ENCODE data around the gene CCDC83. TPM values are rescaled to one million over a fixed set of nuclear protein-coding genes. Genes with fewer than 3 reads are reported as not detected.
"Not testable (repeated sequence)": the region's sequence is repeated elsewhere in the genome, so short reads cannot be mapped to it uniquely, and the experiment has no call there.

The CCDC83 gene
- total RNA-seq, 1 experiment from 2014 or later: not detected

DNA sequence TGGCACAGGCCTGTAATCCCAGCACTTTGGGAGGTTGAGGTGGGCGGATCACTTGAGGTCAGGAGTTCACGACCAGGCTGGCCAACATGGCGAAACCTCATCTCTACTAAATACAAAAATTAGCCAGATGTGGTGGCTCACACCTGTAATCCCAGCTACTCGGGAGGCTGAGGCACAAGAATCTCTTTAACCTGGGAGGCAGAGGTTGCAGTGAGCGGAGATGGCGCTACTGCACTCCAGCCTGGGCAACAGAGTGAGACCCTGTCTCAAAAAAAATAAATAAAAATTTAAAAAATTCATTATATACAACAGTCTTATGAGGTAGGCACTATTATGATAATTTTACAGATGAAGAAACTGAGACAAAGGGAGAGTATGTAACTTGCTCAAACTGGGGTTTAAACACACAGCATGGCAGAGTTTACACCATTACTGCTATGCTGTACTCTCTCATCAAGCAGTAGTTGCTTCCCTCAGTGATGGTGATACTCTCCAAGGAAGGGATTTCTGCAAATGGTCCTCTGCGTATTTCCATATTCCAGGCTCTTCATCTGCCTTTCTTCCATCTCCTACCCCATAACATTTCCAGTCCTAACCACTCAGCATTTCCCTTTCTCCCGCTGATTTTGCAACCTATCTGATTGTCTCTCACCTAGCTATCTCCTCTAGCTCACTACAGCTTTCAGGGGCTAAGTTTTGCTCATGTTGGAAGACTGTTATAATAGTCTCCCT, 95.3 kb downstream of the CCDC83 start:
- Histone ChIP-seq H3K36me3 (peaks cover 11% of the 10 kb centered on the region), H3K4me3 (no peak overlapping the region), H3K9me3 (replicated peaks) (peaks cover 3% of the 10 kb centered on the region; the same call in 1 of the 2 replicates), H3K4me1 (no peaks in the 10 kb centered on the region), H3K27me3 (no peaks in the 10 kb centered on the region), H3K27ac (no peak overlapping the region)
- DNase-seq: no peak

DNA sequence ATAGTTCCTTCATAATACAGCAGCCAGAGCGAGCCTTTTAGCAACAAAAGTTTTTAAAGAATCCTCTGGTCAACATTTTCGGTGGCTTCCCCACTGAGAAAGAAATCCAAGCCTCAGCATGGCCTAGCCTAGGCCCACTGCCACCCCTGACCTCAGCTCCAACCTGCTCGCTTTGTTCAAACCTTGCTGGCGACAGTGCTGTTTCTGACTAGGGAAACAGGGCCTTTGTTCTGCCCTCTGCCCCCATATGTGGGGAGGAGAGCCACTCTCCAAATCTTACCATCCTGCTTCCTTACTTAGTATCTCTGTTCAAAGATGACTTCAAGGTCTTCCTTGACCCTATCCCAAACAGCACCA, 95.8 kb downstream of the CCDC83 start:
- Histone ChIP-seq H3K36me3 (peaks cover 14% of the 10 kb centered on the region), H3K9me3 (replicated peaks) (peaks cover 3% of the 10 kb centered on the region; the same call in 1 of the 2 replicates), H3K4me1 (no peaks in the 10 kb centered on the region), H3K27me3 (no peaks in the 10 kb centered on the region), H3K27ac (no peak overlapping the region), H3K4me3 (no peak overlapping the region)
- DNase-seq: no peak

DNA sequence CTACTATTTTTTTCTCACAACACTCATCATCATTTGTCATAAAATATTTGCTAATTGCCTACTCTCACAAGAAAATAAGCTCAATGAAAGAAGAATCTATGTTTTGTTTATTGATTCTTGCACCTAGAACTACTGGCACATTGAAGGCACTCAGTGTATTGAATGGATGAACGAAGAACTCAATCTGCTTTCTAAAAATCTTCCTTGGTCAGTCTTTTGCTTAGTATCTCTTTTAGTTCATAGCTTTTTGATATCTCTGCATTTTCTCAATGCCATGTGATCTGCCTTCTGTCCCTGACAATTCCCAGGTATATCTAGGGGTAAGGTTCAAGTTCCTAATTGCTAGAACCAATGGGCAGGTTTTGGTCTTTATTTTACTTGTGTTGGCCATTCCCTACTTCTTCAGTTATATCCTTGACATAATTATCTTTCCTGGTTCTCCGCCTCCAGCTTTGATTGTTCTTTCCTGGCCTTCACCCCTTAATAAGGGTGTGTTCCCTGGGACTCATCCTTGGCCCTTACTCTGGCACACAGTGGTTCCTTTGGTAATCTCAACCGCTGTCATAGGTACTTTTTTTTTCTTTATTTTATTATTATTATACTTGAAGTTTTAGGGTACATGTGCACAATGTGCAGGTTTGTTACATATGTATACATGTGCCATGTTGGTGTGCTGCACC, 96.4 kb downstream of the CCDC83 start:
- H3K27me3 ChIP-seq: no peaks in the 10 kb centered on the region
- no peaks in the 10 kb centered on the region for H3K4me1 ChIP-seq
- H3K27ac ChIP-seq: no peak overlapping the region
- H3K9me3 ChIP-seq (replicated peaks): peaks cover 3% of the 10 kb centered on the region; the same call in 1 of the 2 replicates
- H3K36me3 ChIP-seq: peaks cover 18% of the 10 kb centered on the region
- no peak overlapping the region for H3K4me3 ChIP-seq
- DNase-seq: no peak

DNA sequence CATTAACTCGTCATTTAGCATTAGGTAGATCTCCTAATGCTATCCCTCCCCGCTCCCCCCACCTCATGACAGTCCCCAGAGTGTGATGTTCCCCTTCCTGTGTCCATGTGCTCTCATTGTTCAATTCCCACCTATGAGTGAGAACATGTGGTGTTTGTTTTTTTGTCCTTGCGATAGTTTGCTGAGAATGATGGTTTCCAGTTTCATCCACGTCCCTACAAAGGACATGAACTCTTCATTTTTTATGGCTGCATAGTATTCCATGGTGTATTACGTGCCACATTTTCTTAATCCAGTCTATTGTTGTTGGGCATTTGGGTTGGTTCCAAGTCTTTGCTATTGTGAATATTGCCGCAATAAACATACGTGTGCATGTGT, 96.9 kb downstream of the CCDC83 start:
- peaks cover 24% of the 10 kb centered on the region for H3K36me3 ChIP-seq
- H3K27ac ChIP-seq; H3K9me3 ChIP-seq (replicated peaks); H3K4me3 ChIP-seq; H3K27me3 ChIP-seq; H3K4me1 ChIP-seq; DNase-seq: not testable (repeated sequence)

DNA sequence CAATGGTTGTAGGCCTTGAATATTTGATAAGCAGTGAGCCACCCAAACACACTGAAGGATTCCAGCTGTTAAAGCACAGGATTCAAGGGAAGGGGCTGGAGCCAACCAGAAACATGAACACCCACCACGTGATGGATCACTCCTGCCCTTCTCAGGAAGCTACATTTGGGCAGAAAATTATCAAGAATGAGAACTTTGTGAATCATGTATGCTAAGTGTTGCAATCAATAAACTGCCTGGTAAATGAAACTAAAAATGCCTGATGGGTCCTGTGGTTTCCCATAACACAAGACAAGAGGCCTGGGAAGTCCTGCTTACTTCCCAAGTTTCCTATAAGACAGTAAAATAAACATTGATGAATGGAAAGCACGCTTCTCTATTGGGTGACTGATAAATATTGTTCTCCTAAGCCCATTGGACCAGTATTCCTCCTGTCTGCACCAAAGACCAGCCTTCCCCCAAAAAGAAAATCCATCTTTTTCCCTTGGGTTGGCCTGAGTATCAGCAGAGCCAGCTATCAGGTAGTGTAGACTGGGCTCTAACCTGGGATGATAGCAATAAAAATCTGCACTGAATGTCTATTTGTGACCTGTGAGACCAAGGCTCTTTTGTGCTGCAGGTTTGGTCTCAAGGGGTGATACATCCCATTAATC, 98.4 kb downstream of the CCDC83 start:
- Histone ChIP-seq H3K9me3 (replicated peaks) (peaks cover 3% of the 10 kb centered on the region; the same call in 1 of the 2 replicates), H3K27ac (no peak overlapping the region), H3K4me1 (no peaks in the 10 kb centered on the region), H3K36me3 (peaks cover 38% of the 10 kb centered on the region), H3K27me3 (no peaks in the 10 kb centered on the region), H3K4me3 (no peak overlapping the region)
- DNase-seq: no peak

DNA sequence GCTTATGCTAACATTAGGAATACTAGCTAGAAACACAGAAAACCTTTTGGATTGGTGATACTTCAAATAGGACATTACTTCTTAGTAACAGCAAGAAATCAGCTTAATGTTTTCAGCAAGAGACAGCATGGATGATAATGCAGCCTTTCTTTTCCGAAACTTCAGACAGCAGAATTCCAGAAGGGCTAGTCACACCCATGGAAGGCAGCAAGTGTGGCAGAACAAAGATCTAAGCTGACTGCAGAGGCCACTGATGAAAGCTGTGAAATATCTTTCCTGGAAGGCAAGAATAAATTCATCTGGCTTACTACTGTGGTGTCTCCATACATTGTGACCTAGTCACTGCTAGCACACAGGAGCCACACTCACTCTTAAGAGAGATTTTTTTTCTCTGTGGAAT, 100.3 kb downstream of the CCDC83 start:
- no peak overlapping the region for H3K27ac ChIP-seq
- no peaks in the 10 kb centered on the region for H3K4me1 ChIP-seq
- H3K36me3 ChIP-seq: peaks cover 52% of the 10 kb centered on the region
- DNase-seq: peak; percentile 29 to 35
- H3K9me3 ChIP-seq (replicated peaks): peaks cover 3% of the 10 kb centered on the region; the same call in 1 of the 2 replicates
- no peaks in the 10 kb centered on the region for H3K27me3 ChIP-seq
- H3K4me3 ChIP-seq: no peak overlapping the region

DNA sequence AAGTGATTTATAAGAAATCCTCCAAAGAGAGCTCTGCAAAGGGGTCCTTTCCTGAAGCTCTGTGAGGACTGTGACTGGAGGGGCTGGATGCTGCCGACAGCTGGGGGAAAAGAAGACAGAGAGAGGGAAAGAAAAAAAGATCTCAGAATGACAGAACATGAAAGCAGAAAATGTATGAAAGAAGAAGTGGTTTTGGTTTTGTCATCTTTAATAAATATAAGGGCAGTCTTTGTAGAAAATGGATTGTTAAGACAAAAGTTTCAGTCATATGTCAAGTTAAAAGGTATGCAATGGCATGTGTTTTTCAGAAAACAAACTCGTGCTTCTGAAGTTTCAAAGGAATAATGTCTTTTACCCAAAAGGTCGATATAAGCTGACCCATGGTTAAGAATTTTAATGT, 105.5 kb downstream of the CCDC83 start:
- peaks cover 18% of the 10 kb centered on the region for H3K4me1 ChIP-seq
- H3K36me3 ChIP-seq: peaks cover 65% of the 10 kb centered on the region
- no peaks in the 10 kb centered on the region for H3K9me3 ChIP-seq (replicated peaks)
- H3K4me3 ChIP-seq: no peak overlapping the region
- DNase-seq: no peak
- no peak overlapping the region for H3K27ac ChIP-seq
- H3K27me3 ChIP-seq: no peaks in the 10 kb centered on the region

DNA sequence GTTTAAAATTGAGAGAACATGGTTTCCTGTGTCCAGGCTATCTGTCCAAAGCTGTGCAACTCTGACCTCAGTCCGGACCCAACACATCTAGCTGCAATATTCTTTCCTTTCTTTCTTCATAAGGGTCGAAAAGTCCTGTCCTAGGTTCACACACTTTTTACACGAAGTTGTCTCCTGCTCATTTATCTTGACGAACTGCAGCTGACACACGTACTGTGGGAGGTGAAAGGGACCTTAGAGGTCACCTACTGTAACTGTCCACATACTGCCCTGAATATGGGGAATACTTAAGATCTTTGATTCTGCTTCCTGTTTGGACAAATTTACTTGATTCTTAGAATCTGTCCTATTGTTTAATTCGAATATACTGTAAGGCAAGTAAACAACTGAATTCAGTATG, 105.9 kb downstream of the CCDC83 start:
- no peak for DNase-seq
- Histone ChIP-seq H3K27ac (no peak overlapping the region), H3K4me3 (no peak overlapping the region), H3K36me3 (peaks cover 64% of the 10 kb centered on the region), H3K4me1 (peaks cover 18% of the 10 kb centered on the region), H3K27me3 (no peaks in the 10 kb centered on the region), H3K9me3 (replicated peaks) (no peaks in the 10 kb centered on the region)

DNA sequence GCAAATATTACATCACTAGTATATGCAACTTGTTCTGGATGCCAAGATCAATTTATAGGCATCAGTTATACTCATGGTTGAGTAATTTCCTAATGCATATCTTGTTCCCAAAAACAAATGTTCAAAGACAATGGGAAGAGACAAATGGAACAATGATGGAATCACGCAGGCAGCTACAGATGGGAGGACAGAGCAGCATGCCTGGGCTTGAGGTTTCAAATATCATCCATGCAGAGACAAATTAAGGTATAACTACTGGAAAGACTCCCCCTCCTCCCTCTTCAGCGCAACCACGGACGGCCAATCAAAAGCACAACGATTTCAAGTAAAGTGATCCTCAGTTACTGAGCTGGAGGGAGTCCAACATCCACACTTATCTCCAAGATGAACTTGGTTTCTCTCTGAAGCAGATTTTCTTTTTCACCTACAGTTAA, 106.8 kb downstream of the CCDC83 start:
- peaks cover 63% of the 10 kb centered on the region for H3K36me3 ChIP-seq
- peak; percentile 70 to 78 for DNase-seq

DNA sequence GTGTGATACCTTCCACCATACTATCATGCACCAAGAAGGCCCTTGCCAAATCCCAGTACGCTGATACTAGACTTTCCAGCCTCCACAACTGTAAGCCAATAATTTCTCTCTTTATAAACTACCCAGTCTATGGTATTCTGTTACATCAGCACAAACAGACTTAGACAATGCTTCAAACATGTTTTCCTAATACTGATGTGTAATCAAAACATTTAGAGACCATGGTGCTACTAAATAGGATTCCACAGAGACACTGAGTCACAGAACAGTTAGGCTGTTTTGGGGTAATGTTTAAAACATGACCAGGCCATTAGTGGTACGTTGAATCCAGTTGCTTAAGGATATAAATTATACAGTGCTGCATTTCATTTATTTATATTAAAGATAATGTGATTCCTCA, 110.0 kb downstream of the CCDC83 start:
- no peak overlapping the region for H3K27ac ChIP-seq
- no peak for DNase-seq
- no peak overlapping the region for H3K4me3 ChIP-seq
- no peaks in the 10 kb centered on the region for H3K27me3 ChIP-seq
- H3K9me3 ChIP-seq (replicated peaks): no peaks in the 10 kb centered on the region
- H3K4me1 ChIP-seq: peaks cover 18% of the 10 kb centered on the region
- H3K36me3 ChIP-seq: peaks cover 58% of the 10 kb centered on the region

More for the DNA sequence above, 106.8 kb downstream of the CCDC83 start:
- no peak overlapping the region for H3K4me3 ChIP-seq
- peak overlapping the region; percentile 3 for H3K27ac ChIP-seq
- no peaks in the 10 kb centered on the region for H3K9me3 ChIP-seq (replicated peaks)
- H3K4me1 ChIP-seq: peaks cover 18% of the 10 kb centered on the region
- H3K27me3 ChIP-seq: no peaks in the 10 kb centered on the region

DNA sequence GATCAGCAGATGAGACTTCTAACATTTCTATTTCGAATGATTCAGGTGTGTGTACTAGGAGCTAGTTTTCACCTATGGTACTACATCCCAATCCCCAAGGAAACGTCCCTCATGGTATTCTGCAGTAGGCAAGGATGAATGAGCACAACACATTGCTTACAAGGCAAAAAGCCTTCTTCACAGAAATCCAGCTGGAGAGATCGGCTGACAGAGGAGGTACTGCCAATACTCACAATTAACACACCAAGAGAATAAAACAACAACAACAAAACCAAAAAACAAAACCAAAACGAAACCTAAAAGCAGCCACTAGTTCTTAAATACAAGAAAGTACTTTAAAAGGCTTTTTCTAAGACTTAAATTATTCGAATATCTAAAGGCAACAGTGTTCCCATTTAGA, 112.3 kb downstream of the CCDC83 start:
- Histone ChIP-seq H3K27ac (no peak overlapping the region), H3K36me3 (peaks cover 71% of the 10 kb centered on the region), H3K27me3 (no peaks in the 10 kb centered on the region), H3K9me3 (replicated peaks) (no peaks in the 10 kb centered on the region), H3K4me1 (peaks cover 4% of the 10 kb centered on the region), H3K4me3 (no peak overlapping the region)
- DNase-seq: no peak

Other genes with a start within 250 kb of the CCDC83 start
- 5.3 and 12.1 TPM in 2 replicates for gene DLG2, start 228.0 kb upstream of the CCDC83 start, total RNA-seq (2014; rRNA removed; shearing (Covaris generic))
- gene TMEM126B, start 226.8 kb upstream of the CCDC83 start, total RNA-seq (2014; rRNA removed; shearing (Covaris generic)): 94.5 and 105 TPM in 2 replicates
- 62.1 and 71.9 TPM in 2 replicates for gene TMEM126A, start 207.4 kb upstream of the CCDC83 start, total RNA-seq (2014; rRNA removed; shearing (Covaris generic))
- gene CREBZF, start 190.3 kb upstream of the CCDC83 start, total RNA-seq (2014; rRNA removed; shearing (Covaris generic)): 85.3 and 109 TPM in 2 replicates
- gene CCDC89, start 169.2 kb upstream of the CCDC83 start, total RNA-seq (2014; rRNA removed; shearing (Covaris generic)): 4.4 and 5.0 TPM in 2 replicates
- 122 and 137 TPM in 2 replicates for gene SYTL2, start 44.2 kb upstream of the CCDC83 start, total RNA-seq (2014; rRNA removed; shearing (Covaris generic))
- 221 and 242 TPM in 2 replicates for gene PICALM, start 213.7 kb downstream of the CCDC83 start, total RNA-seq (2014; rRNA removed; shearing (Covaris generic))

Measured in SJCRH30 (cell line).